ENCODE measurements around the gene ADGRE3.
"Not testable (repeated sequence)": the region's sequence is repeated elsewhere in the genome, so short reads cannot be mapped to it uniquely, and the experiment has no call there.

Gene ADGRE3

GRCh38 chr19:14661372-14661924 lies 13.2 kb downstream of the ADGRE3 start:
- no peak for DNase-seq (ENCODE audit: low read depth)

DNA sequence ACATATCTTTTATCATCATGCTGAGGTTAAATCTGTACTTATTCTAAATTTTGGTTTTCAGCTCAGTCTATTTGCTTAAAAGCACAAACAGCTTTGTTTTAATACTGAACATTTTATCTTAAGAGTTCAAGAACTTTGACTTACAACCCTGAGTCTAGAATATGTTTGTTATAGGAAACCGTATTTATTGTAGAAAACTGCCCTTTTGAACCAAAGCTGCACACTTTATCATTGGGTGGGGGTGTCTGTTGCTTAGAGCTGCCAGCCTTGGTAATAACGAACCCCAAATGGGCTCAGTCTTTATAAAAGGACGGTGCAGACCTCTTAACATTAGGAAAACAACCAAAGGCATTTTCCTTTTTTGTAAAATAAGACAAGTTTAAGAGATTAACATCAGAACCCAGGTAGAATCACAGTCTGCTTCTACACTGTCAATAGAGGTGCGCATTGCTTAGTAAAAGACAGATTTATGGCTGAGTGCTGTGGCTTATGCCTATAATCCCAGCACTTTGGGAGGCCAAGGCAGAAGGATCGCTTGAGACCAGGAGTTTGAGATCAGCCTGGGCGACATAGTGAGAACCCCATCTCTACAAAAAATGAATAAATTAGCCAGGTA lies 14.7 kb downstream of the ADGRE3 start:
- DNase-seq (ENCODE audit: low read depth): no peak

GRCh38 chr19:14655726-14656125 lies 18.9 kb downstream of the ADGRE3 start:
- DNase-seq (ENCODE audit: low read depth): no peak

- DNase-seq (ENCODE audit: low read depth): no peak
These were observed 19.7 kb downstream of the ADGRE3 start for GRCh38 chr19:14654786-14655560.

DNA sequence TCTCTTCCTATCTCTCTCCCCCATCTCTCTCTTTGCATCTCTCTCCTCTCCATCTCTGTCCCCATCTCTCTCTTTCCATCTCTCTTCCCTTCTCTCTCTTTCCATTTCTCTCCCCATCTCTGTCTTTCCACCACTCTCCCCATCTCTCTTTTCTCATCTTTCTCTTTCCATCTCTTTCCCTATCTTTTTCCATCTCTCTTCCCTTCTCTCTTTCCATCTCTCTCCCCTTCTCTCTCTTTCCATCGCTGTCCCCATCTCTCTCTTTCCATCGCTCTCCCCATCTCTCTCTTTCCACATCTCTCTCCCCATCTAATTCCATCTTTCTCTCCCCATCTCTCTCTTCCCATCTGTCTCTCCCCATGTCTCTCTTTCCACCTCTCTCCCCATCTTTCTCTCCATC lies 24.5 kb downstream of the ADGRE3 start:
- DNase-seq (ENCODE audit: low read depth): no peak

DNA sequence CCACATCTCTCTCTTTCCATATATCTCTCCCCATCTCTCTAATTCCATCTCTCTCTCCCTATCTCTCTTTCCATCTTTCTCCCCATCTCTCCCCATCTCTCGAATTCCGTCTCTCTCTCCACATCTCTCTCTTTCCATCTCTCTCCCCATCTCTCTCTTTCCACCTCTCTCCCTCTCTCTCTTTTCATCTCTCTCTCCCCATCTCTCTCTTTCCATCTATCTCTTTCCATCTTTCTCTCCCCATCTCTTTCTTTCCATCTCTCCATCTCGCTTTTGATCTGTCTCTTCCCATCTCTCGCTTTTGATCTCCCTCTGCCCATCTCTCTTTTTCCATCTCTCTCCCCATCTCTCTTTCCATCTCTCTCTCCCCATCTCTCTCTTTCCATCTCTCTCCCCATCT lies 25.6 kb downstream of the ADGRE3 start:
- no peak for DNase-seq (ENCODE audit: low read depth)

DNA sequence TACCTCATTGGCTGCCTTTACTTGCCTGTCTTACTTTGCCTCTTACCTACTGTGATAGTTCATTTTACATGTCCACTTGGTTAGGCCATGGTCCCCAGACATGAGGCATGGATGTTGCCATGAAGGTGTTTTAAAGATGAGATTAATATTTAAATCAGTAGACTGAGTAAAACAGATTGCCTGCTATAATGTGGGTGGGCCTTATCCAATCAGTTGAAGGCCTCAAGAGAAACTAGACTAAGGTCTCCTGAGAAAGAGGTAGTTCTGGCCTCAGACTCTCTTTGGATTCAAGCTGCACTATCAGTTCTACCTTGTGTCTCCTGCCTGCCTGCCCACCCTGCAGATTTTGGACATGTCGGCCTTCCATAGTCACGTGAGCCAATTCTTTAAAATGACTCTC lies 26.1 kb downstream of the ADGRE3 start:
- no peak for DNase-seq (ENCODE audit: low read depth)

- no peak for DNase-seq (ENCODE audit: low read depth)
These were observed 34.9 kb downstream of the ADGRE3 start for GRCh38 chr19:14639536-14640277.

GRCh38 chr19:14632286-14632685 lies 42.4 kb downstream of the ADGRE3 start:
- DNase-seq (ENCODE audit: low read depth): no peak

- no peak for DNase-seq (ENCODE audit: low read depth)
These were observed 45.1 kb downstream of the ADGRE3 start for GRCh38 chr19:14629557-14629956.

DNA sequence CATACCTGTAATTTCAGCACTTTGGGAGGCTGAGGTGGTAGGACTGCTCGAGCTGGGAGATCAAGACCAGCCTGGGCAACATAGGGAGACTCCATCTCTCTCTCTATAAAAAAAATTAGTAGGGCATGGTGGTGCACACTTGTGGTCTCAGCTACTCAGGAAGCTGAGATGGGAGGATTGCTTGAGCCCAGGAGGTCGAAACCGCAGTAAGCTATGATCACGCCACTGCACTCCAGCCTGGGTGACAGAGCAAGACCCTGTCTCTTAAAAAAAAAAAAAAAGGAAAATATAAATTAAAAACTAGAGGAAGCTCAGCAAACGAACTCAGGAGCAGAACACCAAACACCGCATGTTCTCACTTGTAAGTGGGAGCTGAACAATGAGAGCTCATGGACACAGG lies 50.2 kb downstream of the ADGRE3 start:
- not testable (repeated sequence) for DNase-seq (ENCODE audit: low read depth)

DNA sequence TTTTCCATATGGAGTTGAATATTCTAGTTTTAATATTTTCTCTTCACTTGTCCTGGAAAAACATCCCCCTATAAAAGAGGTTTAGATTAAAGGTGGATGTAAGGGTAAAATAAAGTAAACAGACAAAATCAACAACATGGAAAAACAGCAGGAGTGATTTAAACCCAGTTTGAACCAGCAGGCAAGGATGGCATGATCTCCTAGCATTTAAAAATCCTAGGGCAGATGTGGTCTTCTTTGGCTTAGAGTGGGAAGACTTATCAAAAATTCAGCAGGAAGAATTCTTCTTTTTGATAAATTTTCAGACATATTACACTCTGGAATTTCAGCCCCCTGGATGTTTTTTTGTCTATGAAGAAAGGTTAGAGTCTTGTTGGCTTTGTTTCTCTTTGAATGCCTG lies 55.2 kb downstream of the ADGRE3 start:
- DNase-seq (ENCODE audit: low read depth): no peak

- no peak for DNase-seq (ENCODE audit: low read depth)
These were observed 58.2 kb downstream of the ADGRE3 start for GRCh38 chr19:14616407-14616806.

GRCh38 chr19:14615623-14616022 lies 59.0 kb downstream of the ADGRE3 start:
- DNase-seq (ENCODE audit: low read depth): no peak

DNA sequence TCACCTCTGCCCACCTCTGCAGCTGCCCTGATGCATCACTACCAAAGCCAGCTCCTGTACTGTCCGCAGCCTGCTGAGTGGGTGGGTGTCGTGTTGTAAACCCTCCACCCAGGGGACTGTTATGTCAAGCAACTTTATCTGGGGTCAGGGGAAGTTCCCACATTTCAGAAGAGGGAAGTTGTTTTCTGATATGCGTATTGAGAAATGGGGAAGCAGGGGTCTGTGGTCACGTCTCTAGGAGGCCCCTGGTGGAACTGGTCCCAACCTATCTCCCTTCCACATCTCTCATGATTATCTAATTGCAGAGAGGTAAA lies 60.6 kb downstream of the ADGRE3 start:
- no peak for DNase-seq (ENCODE audit: low read depth)

GRCh38 chr19:14613399-14614098 lies 61.1 kb downstream of the ADGRE3 start:
- DNase-seq (ENCODE audit: low read depth): not testable (repeated sequence)

GRCh38 chr19:14612657-14613056 lies 62.0 kb downstream of the ADGRE3 start:
- no peak for DNase-seq (ENCODE audit: low read depth)

DNA sequence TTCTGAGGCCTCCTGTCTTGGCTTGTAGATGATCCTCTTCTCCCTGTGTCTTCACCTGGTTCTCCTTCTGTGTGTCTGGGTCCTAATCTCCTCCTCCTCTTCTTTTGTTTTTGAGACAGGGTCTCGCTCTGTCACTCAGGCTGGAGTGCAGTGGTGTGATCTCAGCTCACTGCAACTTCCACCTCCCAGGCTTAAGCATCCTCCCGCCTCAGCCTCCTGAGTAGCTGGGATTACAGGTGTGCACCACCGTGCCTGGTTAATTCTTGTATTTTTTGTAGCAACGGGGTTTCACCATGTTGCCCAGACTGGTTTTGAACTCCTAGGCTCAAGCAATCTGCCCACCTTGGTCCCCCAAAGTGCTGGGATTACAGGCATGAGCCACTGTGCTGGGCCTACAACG lies 62.4 kb downstream of the ADGRE3 start:
- not testable (repeated sequence) for DNase-seq (ENCODE audit: low read depth)

GRCh38 chr19:14611051-14611450 lies 63.6 kb downstream of the ADGRE3 start:
- DNase-seq (ENCODE audit: low read depth): no peak

GRCh38 chr19:14606627-14607026 lies 68.0 kb downstream of the ADGRE3 start:
- DNase-seq (ENCODE audit: low read depth): no peak

DNA sequence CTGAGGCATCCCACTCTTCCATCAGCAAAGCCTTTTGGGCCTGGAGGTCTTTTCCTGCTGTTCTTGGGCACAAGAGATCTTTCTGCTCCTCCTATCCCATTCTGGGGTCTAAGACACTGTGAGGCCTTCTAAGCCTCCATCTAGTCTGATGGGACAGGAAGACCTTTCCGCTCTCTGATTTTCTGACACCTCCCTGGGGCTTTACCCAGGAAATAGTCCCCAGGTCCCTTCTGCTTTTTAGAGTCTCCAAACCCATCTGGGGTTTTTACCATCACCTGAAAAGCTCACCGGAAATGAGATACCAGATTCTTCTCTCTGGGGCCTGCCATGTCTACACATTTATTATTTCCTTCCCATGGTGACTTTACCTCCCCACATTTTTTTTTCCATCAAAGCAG lies 70.7 kb downstream of the ADGRE3 start:
- DNase-seq (ENCODE audit: low read depth): no peak

- no peak for DNase-seq (ENCODE audit: low read depth)
These were observed 75.0 kb downstream of the ADGRE3 start for GRCh38 chr19:14599548-14600147.

Measured in fibroblast of the conjunctiva (primary cell).